NT2/D1 (cell line): ENCODE data around the gene SMC4.

Experiments
- SUZ12 ChIP-seq: IDR thresholded peaks from 2 replicates; pipeline ENCODE4 v1.6.1; 2011; ENCODE audit not compliant: insufficient read length, insufficient read depth; ENCODE audit errors: extremely low read depth
- ZNF274 ChIP-seq: IDR thresholded peaks from 2 replicates; pipeline ENCODE4 v1.6.1; 2011; ENCODE audit warnings: mild to moderate bottlenecking, low read depth, low read length

DNA sequence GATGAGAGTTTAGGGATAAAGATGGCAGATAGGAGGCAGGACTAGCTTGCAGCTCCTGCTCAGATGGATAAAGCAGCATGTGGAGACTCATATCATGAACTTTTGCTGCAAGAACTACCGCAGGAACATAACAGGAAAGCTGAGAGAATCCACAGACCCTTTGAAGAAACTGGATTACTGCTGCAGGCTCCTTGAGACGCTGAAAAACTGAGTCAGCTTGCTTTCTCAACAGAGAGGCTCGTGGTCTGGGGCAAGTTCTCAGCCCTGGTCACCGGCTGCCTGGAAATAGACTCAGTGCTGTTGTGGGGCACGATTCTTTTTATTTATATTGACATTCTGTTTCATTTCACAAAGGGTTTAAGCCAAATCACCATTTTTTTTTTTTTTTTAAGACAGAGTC lies 78.9 kb downstream of the SMC4 start:
- TF ChIP-seq SUZ12 (no peak), ZNF274 (no peak)
